Activated naive CD4-positive, alpha-beta T cell treated with anti-CD3 and anti-CD28 coated beads, Interleukin-2, amount 50 U/mL, for 16 hours (primary cell): Measurements from ENCODE around the gene ATRIP.
A peak's percentile ranks its signal among the peaks of the same experiment; 100 is the strongest.
"Not testable (repeated sequence)": the region's sequence is repeated elsewhere in the genome, so short reads cannot be mapped to it uniquely, and the experiment has no call there.

Experiments
- DNase-seq: peaks from one replicate; pipeline ENCODE4 v3.0.0-alpha.2; 2020

ATRIP gene

DNA sequence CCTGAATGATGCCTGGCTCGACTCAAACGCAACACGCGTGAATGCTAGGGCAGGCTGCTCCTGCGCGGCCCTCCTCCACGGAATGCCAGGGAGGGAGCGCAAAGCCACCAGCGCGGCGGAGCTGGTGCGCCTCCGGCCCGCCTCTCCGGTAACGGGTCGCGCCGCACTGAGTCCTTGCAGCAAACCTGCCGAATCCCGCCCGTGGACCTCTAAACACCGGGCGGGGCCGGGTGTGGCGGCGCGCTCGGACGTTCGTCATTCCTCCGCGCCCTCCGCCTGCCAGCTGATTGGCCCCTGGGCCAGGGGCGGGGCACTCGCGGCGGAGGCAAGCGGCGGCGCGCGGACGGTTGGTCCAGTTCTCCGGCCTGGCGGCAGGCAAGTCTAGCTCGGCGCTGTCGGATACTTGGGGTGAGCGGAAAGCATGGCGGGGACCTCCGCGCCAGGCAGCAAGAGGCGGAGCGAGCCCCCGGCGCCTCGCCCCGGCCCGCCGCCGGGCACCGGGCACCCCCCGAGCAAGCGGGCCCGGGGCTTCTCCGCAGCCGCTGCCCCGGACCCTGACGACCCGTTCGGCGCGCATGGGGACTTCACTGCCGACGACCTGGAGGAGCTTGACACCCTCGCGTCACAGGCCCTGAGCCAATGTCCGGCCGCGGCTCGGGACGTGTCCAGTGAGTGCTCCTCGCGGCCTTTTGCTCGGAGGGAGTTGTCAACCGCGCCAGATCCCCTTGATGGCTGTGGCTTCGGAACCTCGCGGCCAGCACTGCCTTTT lies at the start of gene ATRIP:
TSS of gene ATRIP (plus strand) at position 313 of the 769 bp plus-strand sequence. CDS start at position 422, 109 bp downstream.
- peak; percentile 86 for DNase-seq

- DNase-seq: no peak
Observed at GRCh38 chr3:48397767-48398681, 48.5 kb upstream of the ATRIP start.

DNA sequence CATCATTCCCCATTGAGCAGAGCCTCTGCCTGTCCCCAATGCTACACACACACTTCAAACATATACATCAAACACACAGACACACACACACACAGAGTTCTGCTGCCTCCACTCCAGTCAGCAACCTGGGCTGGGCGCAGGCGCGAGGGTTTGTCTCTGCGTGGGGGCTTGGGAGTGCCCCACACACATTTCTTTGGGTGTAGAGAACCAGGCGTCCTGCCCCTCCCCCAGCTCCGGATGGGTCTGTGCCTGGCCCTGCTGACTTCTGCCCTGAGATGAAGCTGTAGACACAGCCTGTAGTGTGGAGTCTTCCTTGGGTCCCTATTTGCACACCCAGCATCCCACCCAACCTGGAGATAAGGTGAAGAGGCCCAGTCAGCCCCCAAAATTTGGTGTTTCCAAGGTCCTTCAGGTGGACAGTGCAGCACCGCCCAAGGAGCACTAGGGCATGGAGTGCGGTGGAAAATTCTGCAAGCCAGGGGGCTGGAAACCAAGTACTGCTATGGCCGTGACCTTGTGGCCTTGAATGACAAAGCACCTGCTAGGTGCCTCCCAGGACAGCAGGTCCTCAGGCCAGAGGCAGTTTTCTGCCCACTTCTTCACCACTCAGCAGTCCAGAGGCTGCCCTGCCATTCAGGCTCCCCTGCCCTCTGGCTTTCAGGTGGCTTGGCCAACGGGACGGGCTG lies 47.7 kb upstream of the ATRIP start:
- no peak for DNase-seq

GRCh38 chr3:48399387-48400172 lies 47.0 kb upstream of the ATRIP start:
- no peak for DNase-seq

DNA sequence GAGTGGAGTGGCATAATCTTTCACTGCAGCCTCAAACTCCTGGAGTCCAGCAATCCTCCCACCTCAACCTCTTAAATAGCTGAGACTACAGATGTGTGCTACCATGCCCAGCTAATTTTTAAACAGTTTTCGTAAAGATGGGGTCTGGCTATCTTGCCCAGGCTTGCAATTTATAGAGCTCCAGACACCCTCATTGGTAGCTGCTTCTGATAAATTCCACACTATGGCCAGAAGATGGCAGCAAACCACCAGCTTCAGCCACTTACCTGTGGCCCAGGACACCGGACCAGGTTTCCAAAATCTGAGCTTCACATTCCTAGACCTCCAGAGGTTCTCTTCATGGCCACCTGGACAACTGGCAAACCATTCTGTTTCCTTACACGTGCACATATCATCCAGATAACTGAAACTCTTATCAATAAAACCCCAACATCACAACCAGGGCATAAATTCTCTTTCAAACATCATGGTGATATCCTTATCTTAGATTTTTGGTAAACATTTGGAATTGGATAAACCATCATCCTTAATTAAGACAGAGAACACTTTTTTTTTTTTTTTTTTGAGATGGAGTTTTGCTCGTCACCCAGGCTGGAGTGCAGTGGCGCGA lies 45.6 kb upstream of the ATRIP start:
- DNase-seq: peak; percentile 58

DNA sequence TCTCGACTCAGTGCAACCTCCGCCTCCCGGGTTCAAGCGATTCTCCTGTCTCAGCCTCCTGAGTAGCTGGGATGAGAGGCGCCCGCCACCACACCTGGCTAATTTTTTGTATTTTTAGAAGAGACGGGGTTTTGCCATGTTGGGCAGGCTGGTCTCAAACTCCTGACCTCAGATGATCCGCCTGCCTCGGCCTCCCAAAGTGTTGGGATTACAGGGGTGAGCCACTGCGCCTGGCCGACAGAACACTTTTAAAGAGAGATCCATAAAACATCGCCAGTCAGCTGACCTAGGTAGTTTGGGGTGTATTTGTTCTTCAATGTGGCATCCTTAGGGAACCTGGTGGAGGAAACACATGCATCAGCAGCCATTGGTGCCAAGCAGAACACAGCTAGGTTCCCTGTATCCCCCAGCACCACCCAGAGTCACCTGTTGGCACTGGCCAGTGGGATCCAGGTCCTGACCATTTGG lies 45.1 kb upstream of the ATRIP start:
- DNase-seq: not testable (repeated sequence)

DNA sequence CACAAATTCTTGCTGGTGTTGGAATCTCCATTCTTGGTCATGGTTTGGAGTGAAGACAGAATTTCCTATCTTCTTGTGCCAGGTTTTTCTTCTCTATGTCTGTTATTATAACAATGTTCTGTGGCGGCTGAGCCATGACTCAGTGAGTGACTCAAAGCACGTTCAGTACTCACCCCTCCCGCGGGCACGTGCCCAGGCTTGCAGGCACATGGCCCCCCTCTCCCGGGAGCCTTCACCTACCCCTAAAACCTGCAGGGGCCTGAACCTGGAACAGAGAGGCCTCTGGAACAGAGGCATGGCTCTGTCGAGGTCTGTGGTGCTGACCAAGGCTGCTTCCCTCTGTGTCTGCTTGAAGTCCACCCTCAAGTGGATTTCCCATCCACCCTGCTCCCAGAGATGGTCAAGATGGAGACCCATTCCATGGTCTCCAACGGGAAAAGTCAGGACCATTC lies 44.2 kb upstream of the ATRIP start:
- no peak for DNase-seq

DNA sequence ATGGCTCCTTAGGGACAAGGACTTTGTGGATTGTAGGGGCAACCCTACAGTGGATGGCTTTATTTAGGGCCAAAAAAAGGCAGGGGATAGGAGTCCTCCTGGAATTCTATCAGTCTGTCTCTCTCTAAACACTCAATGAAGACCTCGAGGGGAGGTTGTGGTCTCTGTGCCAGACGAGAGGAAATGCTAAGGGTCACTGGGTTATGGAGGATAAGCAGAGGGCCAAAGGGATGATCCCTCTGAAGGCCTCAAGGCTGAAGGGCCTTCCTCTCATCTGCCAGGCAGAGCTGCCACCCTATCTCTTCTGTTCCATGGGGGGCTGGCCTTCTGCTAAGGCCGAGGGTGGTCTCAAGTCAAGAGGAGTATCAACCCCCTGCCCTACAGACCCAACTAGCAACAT lies 43.6 kb upstream of the ATRIP start:
- no peak for DNase-seq

DNA sequence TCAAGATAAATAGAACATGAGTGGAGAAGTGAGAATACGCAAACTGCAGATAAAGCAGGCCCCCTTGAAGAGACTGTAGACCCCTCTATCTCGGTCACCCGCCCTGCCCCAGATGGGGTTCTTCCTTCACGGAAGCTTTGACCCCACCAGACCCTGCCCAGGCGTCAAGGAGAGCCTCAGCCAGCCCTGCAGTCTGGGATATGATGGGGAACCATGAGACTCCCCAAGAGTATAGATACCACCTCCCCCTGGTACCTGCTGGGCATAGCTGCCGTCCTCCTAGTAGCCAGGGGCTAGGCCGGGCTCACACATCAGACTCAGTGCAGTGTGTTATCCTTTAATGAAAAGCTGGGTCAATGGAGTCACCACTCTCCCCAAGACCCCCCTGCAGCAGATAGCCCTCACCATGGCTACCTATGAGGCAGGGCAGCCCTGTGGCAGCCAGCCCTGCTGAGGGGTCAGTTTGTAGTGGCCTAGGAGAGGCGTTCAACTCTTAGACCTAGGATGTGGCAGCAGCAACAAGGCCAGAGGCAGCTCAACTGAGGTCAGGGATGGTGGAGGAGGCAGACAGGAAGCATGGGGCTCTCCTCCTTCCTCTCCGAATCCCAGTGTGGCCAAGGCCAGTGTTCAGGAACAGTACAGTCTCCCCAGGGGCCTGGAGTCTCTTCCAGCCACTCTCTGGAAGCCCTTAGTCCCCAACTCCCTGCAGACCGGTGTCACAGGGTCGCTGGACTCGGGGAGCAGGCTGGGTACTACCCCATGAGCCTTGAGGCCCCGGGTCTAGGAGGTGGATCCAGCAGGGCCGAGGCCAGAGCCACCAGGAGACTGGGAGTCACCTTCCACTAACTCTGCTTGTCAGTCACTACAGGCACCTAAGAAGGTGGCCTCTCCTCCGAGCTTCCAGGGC lies 42.8 kb upstream of the ATRIP start:
- DNase-seq: no peak

- no peak for DNase-seq
Observed at GRCh38 chr3:48404440-48405342, 41.8 kb upstream of the ATRIP start.

GRCh38 chr3:48405343-48405881 lies 41.1 kb upstream of the ATRIP start:
- DNase-seq: no peak

DNA sequence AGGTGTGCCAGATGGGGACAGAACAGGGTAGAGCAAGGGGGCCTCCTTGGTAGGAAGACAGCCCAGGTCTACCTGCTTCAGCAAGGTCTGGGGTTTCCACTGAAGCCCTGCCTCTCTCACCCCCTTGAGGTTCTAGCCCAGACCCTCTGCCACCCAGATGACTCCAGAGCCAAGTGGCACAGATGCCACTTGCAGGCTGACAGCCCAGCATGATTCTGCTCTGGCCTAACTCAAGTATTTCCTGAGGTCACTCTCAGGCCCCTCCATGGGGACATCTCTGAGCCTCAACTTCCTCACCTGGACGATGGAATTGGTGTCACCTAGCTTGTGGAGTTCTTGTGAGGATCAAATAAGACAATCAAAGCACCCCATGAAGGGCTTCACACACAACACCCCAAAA lies 40.6 kb upstream of the ATRIP start:
- DNase-seq: no peak

- DNase-seq: no peak
Observed at GRCh38 chr3:48406443-48407431, 39.8 kb upstream of the ATRIP start.

GRCh38 chr3:48407542-48408099 lies 38.9 kb upstream of the ATRIP start:
- DNase-seq: no peak

DNA sequence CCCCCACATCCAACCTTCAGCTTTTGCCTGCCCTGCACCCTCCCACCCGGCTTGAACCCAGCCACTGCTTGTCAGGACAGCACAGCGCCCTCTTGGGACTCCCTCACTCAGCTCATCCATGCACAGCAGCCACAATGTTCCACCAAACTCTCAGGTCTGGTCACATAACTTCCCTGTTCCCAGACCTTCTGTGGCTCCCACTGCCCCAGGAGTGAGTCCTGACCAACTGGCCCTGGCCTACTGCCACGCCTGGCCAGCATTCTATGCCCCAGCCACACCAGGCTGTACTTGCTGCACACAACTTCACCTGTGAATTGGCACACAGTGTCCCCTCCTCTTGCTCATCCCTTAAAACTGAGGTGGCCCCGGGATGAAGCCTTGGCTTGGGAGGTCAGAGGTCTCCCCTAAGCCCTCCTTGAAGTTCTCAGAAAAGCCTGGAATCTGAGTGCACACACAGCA lies 37.7 kb upstream of the ATRIP start:
- no peak for DNase-seq

- DNase-seq: no peak
Observed at GRCh38 chr3:48409291-48410201, 37.0 kb upstream of the ATRIP start.
